Hepatocyte (in vitro differentiated cells): Measurements from ENCODE around the gene TTC38. TPM values are rescaled to one million over a fixed set of nuclear protein-coding genes. Genes with fewer than 3 reads are reported as not detected.

ENCODE experiments used
- DNase-seq: peaks from one replicate; pipeline ENCODE4 v3.0.0-alpha.2; 2016; ENCODE audit warnings: low spot score
- H2AFZ ChIP-seq: fragments of 200-600 bp; sonication (generic); 2 replicates; pipeline ENCODE4 v1.6.0; 2016; ENCODE audit warnings: antibody characterized with exemption, mild to moderate bottlenecking
- H3K27ac ChIP-seq: fragments of 200-600 bp; sonication (generic); 2 replicates; pipeline ENCODE4 v1.5.1; 2016; ENCODE audit warnings: mild to moderate bottlenecking
- H3K27me3 ChIP-seq: fragments of 200-600 bp; sonication (generic); 2 replicates; pipeline ENCODE4 v1.6.1; 2016
- H3K36me3 ChIP-seq: fragments of 200-600 bp; sonication (generic); replicated peaks from 2 replicates; pipeline ENCODE4 v1.5.1; 2016; ENCODE audit warnings: low read depth; ENCODE audit not compliant: insufficient read depth
- H3K4me1 ChIP-seq: fragments of 200-600 bp; sonication (generic); 2 replicates; pipeline ENCODE4 v1.5.1; 2016; ENCODE audit warnings: mild to moderate bottlenecking, moderate library complexity; ENCODE audit not compliant: insufficient read depth
- H3K4me2 ChIP-seq: fragments of 200-600 bp; sonication (generic); 2 replicates; pipeline ENCODE4 v1.6.0; 2016
- H3K4me3 ChIP-seq: fragments of 200-600 bp; sonication (generic); 2 replicates; pipeline ENCODE4 v1.5.1; 2016; ENCODE audit warnings: mild to moderate bottlenecking
- H3K79me2 ChIP-seq: fragments of 200-600 bp; sonication (generic); 2 replicates; pipeline ENCODE4 v1.6.0; 2017; ENCODE audit warnings: mild to moderate bottlenecking
- H3K9me2 ChIP-seq: fragments of 200-600 bp; sonication (generic); replicated peaks from 2 replicates; pipeline ENCODE4 v1.6.0; 2017; ENCODE audit warnings: mild to moderate bottlenecking; ENCODE audit not compliant: insufficient read depth
- H3K9me3 ChIP-seq: fragments of 200-600 bp; sonication (generic); 2 replicates; pipeline ENCODE4 v1.5.1; 2016; ENCODE audit warnings: low read depth, mild to moderate bottlenecking
- H4K20me1 ChIP-seq: fragments of 200-600 bp; sonication (generic); 2 replicates; pipeline ENCODE4 v1.6.0; 2016; ENCODE audit warnings: mild to moderate bottlenecking; ENCODE audit not compliant: insufficient read depth, poor library complexity, severe bottlenecking
- EZH2 ChIP-seq: fragments of 200-600 bp; sonication (generic); IDR thresholded peaks from 2 replicates; pipeline ENCODE4 v1.6.1; 2016; ENCODE audit warnings: antibody characterized with exemption, mild to moderate bottlenecking, borderline replicate concordance
- EZH2phosphoT487 ChIP-seq: fragments of 200-600 bp; sonication (generic); IDR thresholded peaks from one replicate; pipeline ENCODE4 v1.6.1; 2018; ENCODE audit warnings: antibody characterized with exemption, mild to moderate bottlenecking, low read depth, moderate library complexity; ENCODE audit not compliant: unreplicated experiment, severe bottlenecking
- WGBS: methylation state at CpG from one replicate; pipeline ENCODE4 v1.1.6; 2016; ENCODE audit warnings: low lambda C conversion rate; ENCODE audit errors: missing lambda C conversion rate; 5-methylcytosine and 5-hydroxymethylcytosine counted together
- polyA plus RNA-seq: library from polyadenylated mRNA; unstranded; fragments of >200 nt; fragmentation: Nextera tagmentation; extraction: Ambion mirVana; gene quantifications from 2 replicates; pipeline ENCODE4 v1.2.1, GENCODE V29; 2016
- total RNA-seq: library from RNA; depleted of rRNA; stranded (reverse); fragments of >200 nt; gene quantifications from 2 replicates; pipeline ENCODE4 v1.2.3, GENCODE V29; 2014
- TF ChIP-seq, protein P1 (sequence below): fragments of 200-600 bp; sonication (generic); IDR thresholded peaks from 2 replicates; pipeline ENCODE4 v1.5.1; 2016; ENCODE audit warnings: antibody characterized with exemption, mild to moderate bottlenecking; ENCODE audit not compliant: poor library complexity

TTC38 gene
- total and polyA plus RNA-seq, 2 experiments from 2014 or later = 48.3 to 85.8 TPM

DNA sequence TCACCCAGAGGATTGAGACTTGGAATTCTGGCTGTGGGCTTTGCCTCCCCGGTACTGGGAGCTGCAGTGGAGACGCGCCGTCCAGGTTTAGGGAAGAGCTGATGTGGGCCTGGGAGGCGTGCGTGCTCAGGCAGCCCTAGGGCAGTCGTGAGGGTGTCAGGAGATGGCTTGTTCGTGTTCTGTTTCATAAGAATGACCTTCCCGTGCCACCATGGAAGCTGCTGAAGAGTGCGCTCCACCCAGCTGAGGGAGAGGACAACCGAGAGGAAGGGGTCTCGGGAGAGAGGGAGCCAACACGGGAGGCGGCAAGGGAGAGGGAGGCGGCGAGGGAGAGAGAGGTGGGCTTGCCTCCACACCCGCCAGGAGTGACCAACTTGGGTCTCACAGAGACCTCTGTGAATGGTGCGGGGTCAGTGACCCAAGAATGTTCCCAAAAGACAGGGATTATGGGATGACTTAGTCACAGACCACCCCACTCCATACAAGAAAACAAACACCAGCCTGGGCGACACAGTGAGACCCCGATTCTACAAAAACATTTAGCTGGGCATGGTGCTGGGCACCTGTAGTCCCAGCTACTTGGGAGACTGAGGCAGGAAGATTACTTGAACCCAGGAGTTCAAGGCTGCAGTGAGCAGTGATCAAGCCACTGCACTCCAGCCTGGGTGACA is 53.0 kb downstream of the TTC38 start:
- Histone ChIP-seq H3K79me2 (no peaks in the 10 kb centered on the region), H3K27me3 (no peaks in the 10 kb centered on the region)

GRCh38 chr22:46322711-46323110 is 54.9 kb downstream of the TTC38 start:
- no peak overlapping the region for H2AFZ ChIP-seq
- no peak for DNase-seq

More for the DNA sequence above, 53.0 kb downstream of the TTC38 start:
- no peaks in the 10 kb centered on the region for H3K36me3 ChIP-seq
- no peak overlapping the region for H3K4me3 ChIP-seq
- H3K4me1 ChIP-seq = no peaks in the 10 kb centered on the region
- no peak for TF ChIP-seq EZH2phosphoT487
- TF ChIP-seq EZH2 = no peak
- TF ChIP-seq, protein P1, sequence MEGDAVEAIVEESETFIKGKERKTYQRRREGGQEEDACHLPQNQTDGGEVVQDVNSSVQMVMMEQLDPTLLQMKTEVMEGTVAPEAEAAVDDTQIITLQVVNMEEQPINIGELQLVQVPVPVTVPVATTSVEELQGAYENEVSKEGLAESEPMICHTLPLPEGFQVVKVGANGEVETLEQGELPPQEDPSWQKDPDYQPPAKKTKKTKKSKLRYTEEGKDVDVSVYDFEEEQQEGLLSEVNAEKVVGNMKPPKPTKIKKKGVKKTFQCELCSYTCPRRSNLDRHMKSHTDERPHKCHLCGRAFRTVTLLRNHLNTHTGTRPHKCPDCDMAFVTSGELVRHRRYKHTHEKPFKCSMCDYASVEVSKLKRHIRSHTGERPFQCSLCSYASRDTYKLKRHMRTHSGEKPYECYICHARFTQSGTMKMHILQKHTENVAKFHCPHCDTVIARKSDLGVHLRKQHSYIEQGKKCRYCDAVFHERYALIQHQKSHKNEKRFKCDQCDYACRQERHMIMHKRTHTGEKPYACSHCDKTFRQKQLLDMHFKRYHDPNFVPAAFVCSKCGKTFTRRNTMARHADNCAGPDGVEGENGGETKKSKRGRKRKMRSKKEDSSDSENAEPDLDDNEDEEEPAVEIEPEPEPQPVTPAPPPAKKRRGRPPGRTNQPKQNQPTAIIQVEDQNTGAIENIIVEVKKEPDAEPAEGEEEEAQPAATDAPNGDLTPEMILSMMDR = no peak
- no peak overlapping the region for H2AFZ ChIP-seq
- no peak overlapping the region for H3K4me2 ChIP-seq
- 95% methylated on average over 18 of the region's 20 CpGs for WGBS
- H3K9me2 ChIP-seq = no peaks in the 10 kb centered on the region
- H3K27ac ChIP-seq = no peak overlapping the region
- no peak for DNase-seq
- no peaks in the 10 kb centered on the region for H4K20me1 ChIP-seq
- no peaks in the 10 kb centered on the region for H3K9me3 ChIP-seq

DNA sequence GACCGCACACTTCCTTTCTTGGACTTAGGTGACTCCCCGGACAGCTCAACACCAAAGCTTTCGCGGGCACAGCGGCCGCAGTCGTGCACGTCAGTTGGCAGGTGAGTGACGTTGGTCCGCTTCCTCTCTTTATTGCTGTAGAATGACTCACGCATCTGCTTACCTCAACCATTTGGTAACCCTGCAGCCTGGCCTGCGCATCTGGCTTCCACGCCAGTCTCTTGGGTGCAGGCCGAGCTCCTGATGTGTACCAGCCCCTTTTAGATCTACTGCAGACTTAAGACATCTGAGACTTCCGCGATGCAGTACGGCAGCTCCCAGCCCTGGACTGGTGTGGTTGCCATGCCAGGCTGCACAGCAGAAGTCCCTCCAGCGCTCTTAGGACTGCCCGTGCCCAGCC is 55.4 kb downstream of the TTC38 start:
- H3K4me3 ChIP-seq = no peak overlapping the region
- DNase-seq = no peak
- no peaks in the 10 kb centered on the region for H4K20me1 ChIP-seq
- no peak overlapping the region for H3K4me2 ChIP-seq
- WGBS = 99% methylated on average over 19 of the region's 19 CpGs
- no peak overlapping the region for H3K27ac ChIP-seq
- H3K27me3 ChIP-seq = no peaks in the 10 kb centered on the region
- no peak overlapping the region for H2AFZ ChIP-seq
- H3K9me3 ChIP-seq = no peaks in the 10 kb centered on the region
- H3K36me3 ChIP-seq = no peaks in the 10 kb centered on the region
- H3K9me2 ChIP-seq = no peaks in the 10 kb centered on the region
- TF ChIP-seq EZH2 (no peak), EZH2phosphoT487 (no peak)
- TF ChIP-seq, protein P1 = no peak
- no peaks in the 10 kb centered on the region for H3K79me2 ChIP-seq
- H3K4me1 ChIP-seq = no peaks in the 10 kb centered on the region

More at GRCh38 chr22:46322711-46323110, 54.9 kb downstream of the TTC38 start:
- H3K4me2 ChIP-seq = no peak overlapping the region
- H3K9me2 ChIP-seq = no peaks in the 10 kb centered on the region
- H3K4me1 ChIP-seq = no peaks in the 10 kb centered on the region
- H4K20me1 ChIP-seq = no peaks in the 10 kb centered on the region
- H3K27ac ChIP-seq = no peak overlapping the region
- H3K27me3 ChIP-seq = no peaks in the 10 kb centered on the region
- H3K79me2 ChIP-seq = no peaks in the 10 kb centered on the region
- H3K36me3 ChIP-seq = no peaks in the 10 kb centered on the region
- no peaks in the 10 kb centered on the region for H3K9me3 ChIP-seq
- WGBS = 97% methylated on average over 15 of the region's 15 CpGs
- TF ChIP-seq, protein P1 = no peak
- no peak overlapping the region for H3K4me3 ChIP-seq
